T-helper 17 cell (primary cell): ENCODE results near the gene HSPA4. TPM values are rescaled to one million over a fixed set of nuclear protein-coding genes. Genes with fewer than 3 reads are reported as not detected.

Experiments
- ATAC-seq: fragments of 150-1000 bp; cut with Tn5 transposase; 2 replicates; pipeline ENCODE4 v1.10.0; 2021; ENCODE audit warnings: mild to moderate bottlenecking, moderate library complexity
- DNase-seq, 3 donors: peaks; one replicate each; pipeline versions ENCODE4 v3.0.0 to v3.0.0-alpha.2; 2020 to 2021
- H3K9me3 ChIP-seq: one replicate; pipeline ENCODE4 v1.7.0; 2013; ENCODE audit warnings: low read length, mild to moderate bottlenecking; ENCODE audit not compliant: control insufficient read depth, poor library complexity, severe bottlenecking
- H3K27ac Mint-ChIP-seq: one replicate; pipeline ENCODE4 v1.8.0; 2022; ENCODE audit warnings: mild to moderate bottlenecking, moderate library complexity, mixed read lengths
- H3K27me3 Mint-ChIP-seq: one replicate; pipeline ENCODE4 v1.8.0; 2022; ENCODE audit warnings: mixed read lengths
- H3K36me3 Mint-ChIP-seq: one replicate; pipeline ENCODE4 v1.8.0; 2022; ENCODE audit warnings: low read depth, mixed read lengths
- H3K4me1 Mint-ChIP-seq: one replicate; pipeline ENCODE4 v1.8.0; 2022; ENCODE audit warnings: mild to moderate bottlenecking, mixed read lengths
- H3K4me3 Mint-ChIP-seq: one replicate; pipeline ENCODE4 v1.8.0; 2022; ENCODE audit warnings: mild to moderate bottlenecking, moderate library complexity, mixed read lengths
- total RNA-seq, 4 donors: library from RNA in 2 of 4; stranded (reverse) in 2 of 4; gene quantifications; one replicate each; pipeline ENCODE4 v1.2.3 and lab custom pipeline; 2022 to 2026

Gene HSPA4
- total RNA-seq, 2 donors from 2014 or later: 49.3 to 50.1 TPM

DNA sequence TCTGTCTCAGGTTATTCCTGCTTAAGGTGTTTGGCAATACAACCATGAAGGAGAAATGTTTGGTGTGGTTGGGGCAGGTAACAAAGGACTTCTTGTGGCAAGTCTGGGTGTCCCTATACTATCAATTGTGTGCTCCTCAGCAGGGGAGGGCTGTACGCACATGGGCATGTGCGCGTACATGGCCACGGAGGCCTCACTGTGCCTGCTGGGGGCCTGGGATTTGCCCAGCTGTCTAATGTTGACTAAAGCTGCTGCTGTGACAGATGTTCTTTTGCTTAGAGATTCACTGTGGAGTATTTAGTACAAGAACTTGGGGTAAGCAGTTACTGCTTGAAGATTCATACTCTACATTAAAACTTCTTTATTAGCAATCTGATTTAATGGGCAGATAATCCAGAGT lies 97.5 kb downstream of the HSPA4 start:
- Mint-ChIP-seq H3K4me3 (no peak overlapping the region), H3K36me3 (no peaks in the 10 kb centered on the region), H3K27ac (no peak overlapping the region), H3K27me3 (peaks cover 10% of the 10 kb centered on the region), H3K4me1 (peaks cover 12% of the 10 kb centered on the region)
- no peaks in the 10 kb centered on the region for H3K9me3 ChIP-seq
- no peak for ATAC-seq
- DNase-seq: no peak

DNA sequence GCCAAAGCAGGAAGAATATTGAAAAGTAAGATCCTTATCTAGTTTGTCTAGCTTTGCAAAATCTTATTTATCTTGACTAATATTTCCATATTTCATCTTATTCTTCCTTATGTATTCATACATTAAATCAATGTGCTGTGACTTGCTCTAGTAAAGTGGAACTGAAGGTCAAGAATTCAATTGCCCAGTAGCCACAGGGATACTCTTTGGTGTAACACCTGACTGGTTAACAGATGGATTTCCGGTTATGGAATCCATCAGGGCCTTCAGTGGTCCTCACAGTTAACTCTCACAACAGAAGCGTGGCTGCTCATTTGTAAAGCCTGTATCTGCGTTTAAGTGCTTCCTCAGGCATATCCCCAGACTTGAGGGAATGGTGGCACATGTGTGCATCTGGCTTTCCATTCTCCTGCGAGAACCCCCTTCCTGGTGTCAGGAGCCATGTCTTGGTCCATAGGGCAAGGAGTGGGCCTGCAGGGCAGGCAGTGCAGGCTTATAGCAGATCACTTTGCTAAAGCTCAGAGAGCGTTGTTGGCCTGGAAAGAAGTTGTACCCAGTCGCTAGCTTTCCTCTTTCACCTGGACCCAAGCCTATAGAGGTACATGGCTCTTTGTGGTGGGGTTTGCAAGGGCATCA lies 99.2 kb downstream of the HSPA4 start:
- DNase-seq (no peak), ATAC-seq (no peak)
- H3K4me3 Mint-ChIP-seq: no peak overlapping the region
- H3K36me3 Mint-ChIP-seq: no peaks in the 10 kb centered on the region
- H3K27me3 Mint-ChIP-seq: peaks cover 10% of the 10 kb centered on the region
- H3K9me3 ChIP-seq: no peaks in the 10 kb centered on the region
- H3K4me1 Mint-ChIP-seq: peaks cover 12% of the 10 kb centered on the region
- H3K27ac Mint-ChIP-seq: no peak overlapping the region

GRCh38 chr5:133154274-133155075 lies 102.7 kb downstream of the HSPA4 start:
- no peaks in the 10 kb centered on the region for H3K9me3 ChIP-seq
- H3K4me3 Mint-ChIP-seq: no peak overlapping the region
- no peaks in the 10 kb centered on the region for H3K36me3 Mint-ChIP-seq
- H3K27ac Mint-ChIP-seq: no peak overlapping the region
- ATAC-seq: no peak
- no peak for DNase-seq
- H3K4me1 Mint-ChIP-seq: peaks cover 2% of the 10 kb centered on the region
- peaks cover 10% of the 10 kb centered on the region for H3K27me3 Mint-ChIP-seq

DNA sequence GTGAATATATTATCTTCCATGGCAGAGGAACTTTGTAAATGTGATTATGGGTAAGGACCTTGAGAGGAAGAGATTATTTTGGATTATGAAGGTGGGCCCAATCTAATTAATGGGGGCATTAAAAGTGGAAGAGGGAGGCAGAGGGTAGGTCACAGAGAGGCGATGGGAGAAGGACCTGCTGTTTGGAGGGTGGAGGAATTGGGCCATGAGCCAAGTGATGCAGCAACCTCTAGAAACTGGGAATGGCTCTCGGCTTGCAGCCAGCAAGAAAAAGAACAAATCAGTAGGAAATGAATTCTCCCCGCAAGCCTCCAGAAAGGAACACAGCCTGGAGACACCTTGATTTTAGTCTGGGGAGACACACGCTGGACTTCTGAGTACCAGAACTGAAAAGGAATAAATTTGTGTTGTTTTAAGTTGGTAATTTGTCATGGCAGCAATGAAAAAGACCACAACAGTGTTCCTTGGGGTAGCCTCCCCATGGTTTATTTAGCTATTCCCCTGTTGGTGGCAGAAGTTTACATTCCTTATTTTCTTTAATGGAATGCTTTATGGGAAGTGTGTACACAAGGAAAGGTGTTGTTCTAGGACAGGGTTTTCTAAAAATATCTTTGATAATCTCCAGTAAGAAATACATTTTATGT lies 103.6 kb downstream of the HSPA4 start:
- H3K27me3 Mint-ChIP-seq: peaks cover 10% of the 10 kb centered on the region
- no peaks in the 10 kb centered on the region for H3K36me3 Mint-ChIP-seq
- ATAC-seq (no peak), DNase-seq (no peak)
- no peaks in the 10 kb centered on the region for H3K9me3 ChIP-seq
- no peak overlapping the region for H3K27ac Mint-ChIP-seq
- H3K4me1 Mint-ChIP-seq: peaks cover 7% of the 10 kb centered on the region
- no peak overlapping the region for H3K4me3 Mint-ChIP-seq

Other genes starting within 250 kb of the HSPA4 start
- gene SOWAHA, start 238.7 kb upstream of the HSPA4 start, total RNA-seq: not detected
- gene SHROOM1, start 221.4 kb upstream of the HSPA4 start, total RNA-seq: under 1 TPM in 1 of 2 donors, not detected in 1; 0.20 TPM
- gene GDF9, start 185.5 kb upstream of the HSPA4 start, total RNA-seq: under 1 TPM; 0.70 to 0.94 TPM
- gene UQCRQ, start 185.4 kb upstream of the HSPA4 start, total RNA-seq: 100 to 1,000 TPM; 107 to 112 TPM
- gene LEAP2, start 178.3 kb upstream of the HSPA4 start, total RNA-seq: 1 to 10 TPM in 1 of 2 donors, under 1 TPM in 1; 0.47 to 1.0 TPM
- gene AFF4, start 88.4 kb upstream of the HSPA4 start, total RNA-seq: 10 to 100 TPM; 69.2 to 74.6 TPM
- gene ZCCHC10, start 25.5 kb upstream of the HSPA4 start, total RNA-seq: 10 to 100 TPM; 12.9 to 18.1 TPM